Thoracic aorta (tissue), 2 donors: ENCODE measurements around the gene CCDC40. TPM values are rescaled to one million over a fixed set of nuclear protein-coding genes. Genes with fewer than 3 reads are reported as not detected.

ENCODE experiments used
- ATAC-seq: fragments of 150-250 bp; one replicate; pipeline ENCODE4 v1.8.0; 2017; ENCODE audit warnings: low read depth; ENCODE audit not compliant: insufficient number of reproducible peaks, low FRiP score
- DNase-seq: peaks from one replicate; pipeline ENCODE4 v3.0.0-alpha.2; 2020; ENCODE audit warnings: low spot score
- H3K27ac ChIP-seq, 2 donors: fragments of 200-600 bp; sonication (generic); 1 replicate in 1 of 2; 2 replicates in 1 of 2; pipeline ENCODE4 v1.5.1; 2016; ENCODE audit warnings: mild to moderate bottlenecking in 2 of 2, moderate library complexity in 2 of 2
- H3K27me3 ChIP-seq: fragments of 200-600 bp; sonication (generic); replicated peaks from 2 replicates; pipeline ENCODE4 v1.6.0; 2016; ENCODE audit warnings: mild to moderate bottlenecking; ENCODE audit not compliant: insufficient read depth
- H3K36me3 ChIP-seq: fragments of 200-600 bp; sonication (generic); one replicate; pipeline ENCODE4 v1.5.1; 2016
- H3K4me1 ChIP-seq, 2 donors: fragments of 200-600 bp; sonication (generic); 1 replicate in 1 of 2; 2 replicates in 1 of 2; pipeline versions ENCODE4 v1.5.1 to v1.6.0; 2016; ENCODE audit warnings: low read depth in 2 of 2, mild to moderate bottlenecking in 1 of 2; ENCODE audit not compliant: control insufficient read depth in 1 of 2
- H3K4me3 ChIP-seq: fragments of 200-600 bp; sonication (generic); 2 replicates; pipeline ENCODE4 v1.5.1; 2016; ENCODE audit warnings: mild to moderate bottlenecking
- H3K9me3 ChIP-seq: fragments of 200-600 bp; sonication (generic); 2 replicates; pipeline ENCODE4 v1.5.1; 2016
- CTCF ChIP-seq: fragments of 200-600 bp; sonication (generic); IDR thresholded peaks from one replicate; pipeline ENCODE4 v1.5.1; 2019; ENCODE audit warnings: antibody characterized with exemption
- total RNA-seq, 2 donors: library from RNA; depleted of rRNA; stranded (reverse); fragments of >200 nt; gene quantifications; one replicate each; pipeline versions ENCODE4 v1.1.0 to v1.2.3, GENCODE V29; 2016

CCDC40 gene
- total RNA-seq, 2 donors from 2014 or later, result 4.4 to 6.5 TPM

DNA sequence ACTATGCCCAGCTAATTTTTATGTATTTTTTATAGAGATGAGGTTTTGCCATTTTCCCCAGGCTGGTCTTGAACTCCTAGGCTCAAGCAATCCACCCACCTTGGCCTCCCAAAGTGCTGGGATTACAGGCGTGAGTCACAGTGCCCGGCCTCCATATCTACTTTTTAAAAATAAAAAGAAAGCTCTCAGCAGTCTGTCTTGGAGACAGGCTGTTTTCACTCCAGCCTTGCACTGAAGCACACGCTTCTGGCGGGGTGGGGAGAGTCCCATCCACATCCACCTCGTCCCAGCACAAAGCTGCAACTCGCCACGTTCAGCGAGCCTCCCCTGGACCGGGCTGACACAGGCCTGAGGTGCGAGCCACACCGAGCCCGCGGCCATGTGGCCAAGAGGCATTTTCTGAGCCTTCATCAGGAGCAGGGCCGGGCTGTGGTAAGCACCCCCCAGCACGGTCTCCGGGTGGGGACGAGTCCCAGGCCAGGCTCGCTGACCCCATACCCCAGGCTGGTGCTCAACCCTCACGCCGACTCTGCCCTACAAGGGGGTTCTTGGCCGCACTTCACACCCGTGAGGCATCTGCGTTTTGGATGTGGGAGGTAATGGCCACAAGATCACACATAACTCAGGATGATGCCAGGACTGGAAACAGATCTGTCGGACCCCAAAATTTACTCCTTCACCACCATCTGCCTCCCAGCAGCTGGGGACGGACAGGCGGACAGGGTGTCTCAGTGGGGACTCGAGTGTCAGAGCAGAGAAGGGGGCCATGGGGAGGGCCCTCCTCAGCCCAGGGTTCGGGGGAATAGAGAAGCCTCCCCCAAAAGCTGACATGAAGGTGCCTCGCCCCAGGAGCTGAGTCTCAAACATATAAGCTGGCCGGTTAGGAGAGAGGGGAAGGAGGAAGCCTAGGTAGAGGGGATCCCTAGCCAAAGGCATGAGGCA, 29.4 kb upstream of the CCDC40 start:
- Histone ChIP-seq H3K27ac (no peak overlapping the region), H3K27me3 (no peaks in the 10 kb centered on the region), H3K36me3 (peaks cover 11% of the 10 kb centered on the region), H3K4me1 (peaks cover 7 to 19% of the 10 kb centered on the region in 2 donors), H3K9me3 (no peaks in the 10 kb centered on the region), H3K4me3 (no peak overlapping the region)
- ATAC-seq (no peak), DNase-seq (no peak)
- no peak for TF ChIP-seq CTCF

GRCh38 chr17:80007939-80008338, 28.5 kb upstream of the CCDC40 start:
- Histone ChIP-seq H3K4me1 (peaks cover 7 to 19% of the 10 kb centered on the region in 2 donors), H3K9me3 (no peaks in the 10 kb centered on the region), H3K36me3 (peaks cover 15% of the 10 kb centered on the region), H3K27me3 (no peaks in the 10 kb centered on the region), H3K27ac (no peak overlapping the region), H3K4me3 (no peak overlapping the region)
- DNase-seq (no peak), ATAC-seq (no peak)
- TF ChIP-seq CTCF, result no peak

DNA sequence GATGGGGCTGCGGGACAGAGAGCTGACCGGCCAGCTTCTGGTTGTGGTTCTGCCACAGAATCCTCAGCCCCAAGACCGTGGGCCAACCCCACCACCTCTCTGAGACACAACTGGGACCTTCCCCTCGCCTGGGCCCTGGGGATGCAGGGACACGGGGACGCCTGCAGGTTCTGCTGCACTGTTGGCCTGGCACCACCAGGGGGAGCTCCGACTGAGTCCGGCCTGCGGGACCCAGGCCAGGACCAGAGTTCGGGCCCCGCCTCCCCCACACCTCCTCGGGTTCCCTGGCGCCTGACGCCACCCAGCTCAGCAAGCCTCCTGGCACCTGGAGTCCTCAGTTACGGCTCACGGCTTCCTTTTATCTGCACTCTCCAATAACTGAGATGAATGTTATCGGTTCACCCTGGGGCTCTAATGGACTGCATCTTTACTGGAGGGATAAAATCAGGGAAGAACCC, 28.0 kb upstream of the CCDC40 start:
- Histone ChIP-seq H3K27me3 (no peaks in the 10 kb centered on the region), H3K36me3 (peaks cover 19% of the 10 kb centered on the region), H3K4me3 (no peak overlapping the region), H3K9me3 (no peaks in the 10 kb centered on the region), H3K4me1 (peaks cover 7 to 19% of the 10 kb centered on the region in 2 donors), H3K27ac (no peak overlapping the region)
- peak; percentile 96 for TF ChIP-seq CTCF
- peak; percentile 29 for ATAC-seq
- no peak for DNase-seq

- H3K36me3 ChIP-seq, result peaks cover 19% of the 10 kb centered on the region
- TF ChIP-seq CTCF, result no peak
Observed at GRCh38 chr17:80008848-80009247, 27.6 kb upstream of the CCDC40 start.

DNA sequence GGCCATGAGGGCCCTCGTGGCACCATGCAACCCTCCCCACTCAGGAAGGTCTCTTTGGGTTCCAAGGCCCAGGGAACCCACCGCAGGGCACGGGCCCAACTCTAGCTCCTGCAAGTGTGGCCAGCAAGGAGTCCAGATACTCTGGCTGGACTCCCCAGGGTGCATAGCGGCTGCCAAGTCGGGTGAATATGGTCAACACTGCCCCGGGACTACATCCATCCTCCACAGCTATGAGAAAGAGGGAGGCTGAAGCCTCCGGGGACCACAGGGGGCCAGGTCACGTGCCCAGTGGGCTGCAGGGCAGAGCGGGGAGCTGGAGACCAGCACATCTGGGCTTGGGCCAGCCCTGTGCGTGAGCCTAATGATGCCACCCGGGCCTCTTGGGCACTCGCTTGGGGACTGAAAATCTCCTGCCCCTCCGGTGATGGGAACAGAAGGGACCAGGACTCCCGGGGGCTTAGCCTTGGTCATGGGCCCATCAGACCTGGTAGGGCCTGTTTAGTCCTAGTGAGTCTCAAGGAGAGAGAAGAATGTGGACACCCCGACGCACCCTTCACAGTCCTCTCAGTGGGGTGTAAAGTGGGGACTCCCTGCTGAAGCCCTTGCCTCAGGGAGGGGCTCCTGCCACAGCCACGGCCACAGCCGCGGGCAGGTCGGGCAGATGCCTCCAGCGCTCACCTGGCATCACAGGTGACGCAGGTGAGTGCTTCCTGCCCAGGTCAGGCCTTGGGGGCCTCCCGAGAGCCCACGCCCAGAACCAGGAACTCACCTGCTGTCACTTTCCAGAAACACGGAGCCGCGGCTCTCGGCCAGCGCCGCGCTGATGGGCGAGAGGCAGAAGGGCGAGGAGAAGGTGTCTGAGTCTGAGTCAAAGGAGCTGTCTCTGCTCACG, 26.8 kb upstream of the CCDC40 start:
- Histone ChIP-seq H3K27me3 (no peaks in the 10 kb centered on the region), H3K4me1 (peaks cover 7 to 19% of the 10 kb centered on the region in 2 donors), H3K36me3 (peaks cover 19% of the 10 kb centered on the region), H3K27ac (no peak overlapping the region), H3K9me3 (no peaks in the 10 kb centered on the region), H3K4me3 (no peak overlapping the region)
- no peak for TF ChIP-seq CTCF
- ATAC-seq (no peak), DNase-seq (no peak)

More at GRCh38 chr17:80008848-80009247, 27.6 kb upstream of the CCDC40 start:
- Histone ChIP-seq H3K27ac (no peak overlapping the region), H3K4me1 (peaks cover 7 to 19% of the 10 kb centered on the region in 2 donors), H3K27me3 (no peaks in the 10 kb centered on the region), H3K4me3 (no peak overlapping the region), H3K9me3 (no peaks in the 10 kb centered on the region)
- DNase-seq (no peak), ATAC-seq (no peak)
